Keratinocyte (primary cell): ENCODE measurements around the gene LMCD1.

ENCODE experiments used
- CTCF ChIP-seq, 3 experiments: IDR thresholded peaks in 1 of 3; conservative IDR thresholded peaks in 1 of 3; optimal IDR thresholded peaks in 1 of 3; 2 replicates in 2 of 3; 3 replicates in 1 of 3; pipeline versions ENCODE3 to v1.5.1; 2011; ENCODE audit warnings: low read length in 3 of 3, mild to moderate bottlenecking in 3 of 3, moderate library complexity in 2 of 3, control low read depth in 1 of 3, inconsistent platforms in 1 of 3; ENCODE audit not compliant: insufficient read depth in 2 of 3; ENCODE audit errors: extremely low read depth in 1 of 3
- EZH2 ChIP-seq: IDR thresholded peaks from one replicate; pipeline ENCODE4 v1.6.1; 2012; ENCODE audit warnings: inconsistent platforms, mild to moderate bottlenecking, low read length, moderate library complexity

GRCh38 chr3:8574670-8575322 lies 73.2 kb downstream of the LMCD1 start:
- TF ChIP-seq CTCF (optimal IDR thresholded peaks at IDR 0.05 in 1 of 3, IDR thresholded peaks at IDR 0.05 in 1 of 3, conservative IDR thresholded peaks at IDR 0.05 in 1 of 3; ENCODE audit: extremely low read depth in 1 of 3, insufficient read depth in 2 of 3, low read length in 3 of 3) (no peak), EZH2 (no peak)
